HG03354 (cell line): ENCODE measurements around the gene RPL36AL.
"Not testable (repeated sequence)": the region's sequence is repeated elsewhere in the genome, so short reads cannot be mapped to it uniquely, and the experiment has no call there.

Source experiments
- ATAC-seq: cut with Tn5 transposase; IDR thresholded peaks from one replicate; pipeline ENCODE4 v1.9.1; 2021; ENCODE audit warnings: mild to moderate bottlenecking; ENCODE audit not compliant: unreplicated experiment, poor library complexity, severe bottlenecking

The RPL36AL gene

GRCh38 chr14:49621114-49621881, 872 bp upstream of the RPL36AL start:
- peak; percentile 27 for ATAC-seq

GRCh38 chr14:49619730-49620129, 696 bp downstream of the RPL36AL start:
- ATAC-seq, result no peak

DNA sequence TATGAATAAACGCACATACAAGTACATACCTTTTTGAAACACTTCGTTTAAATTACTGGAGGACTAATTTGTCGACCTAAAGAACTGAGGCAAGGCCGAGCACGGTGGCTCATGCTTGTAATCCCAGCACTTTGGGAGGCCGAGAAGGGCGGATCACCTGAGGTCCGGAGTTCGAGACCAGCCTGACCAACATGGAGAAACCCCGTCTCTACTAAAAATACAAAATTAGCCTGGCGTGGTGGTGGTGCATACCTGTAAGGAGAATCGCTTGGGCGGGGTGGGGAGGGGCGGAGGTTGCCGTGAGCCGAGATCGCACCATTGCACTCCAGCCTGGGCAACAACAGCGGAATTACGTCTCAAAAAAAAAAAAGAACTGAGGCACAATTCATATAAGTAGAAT, 1.2 kb downstream of the RPL36AL start:
- ATAC-seq, result not testable (repeated sequence)

GRCh38 chr14:49617852-49618519, 2.4 kb downstream of the RPL36AL start:
- no peak for ATAC-seq

GRCh38 chr14:49615776-49616175, 4.7 kb downstream of the RPL36AL start:
- no peak for ATAC-seq

GRCh38 chr14:49614196-49614595, 6.2 kb downstream of the RPL36AL start:
- ATAC-seq, result no peak

- no peak for ATAC-seq
Observed at GRCh38 chr14:49612671-49613070, 7.8 kb downstream of the RPL36AL start.

DNA sequence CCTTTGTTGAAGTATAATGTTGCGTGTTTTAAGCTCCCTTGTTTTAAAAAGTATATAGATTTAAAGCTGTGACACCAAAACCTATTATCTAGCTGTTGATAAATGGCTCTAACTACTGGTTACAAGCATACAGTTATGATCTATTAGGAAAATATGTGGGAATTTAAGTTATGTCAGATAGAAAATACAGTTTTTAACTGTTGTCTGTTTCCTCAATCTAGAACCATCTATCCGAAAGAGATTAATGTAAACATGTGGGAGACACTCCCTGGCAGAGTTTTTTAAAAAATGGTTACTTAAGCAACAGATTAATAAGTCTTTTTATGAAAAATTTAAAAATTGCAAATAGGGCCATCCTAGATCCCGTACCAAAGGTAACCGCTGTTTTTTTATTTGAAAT, 8.2 kb downstream of the RPL36AL start:
- no peak for ATAC-seq

DNA sequence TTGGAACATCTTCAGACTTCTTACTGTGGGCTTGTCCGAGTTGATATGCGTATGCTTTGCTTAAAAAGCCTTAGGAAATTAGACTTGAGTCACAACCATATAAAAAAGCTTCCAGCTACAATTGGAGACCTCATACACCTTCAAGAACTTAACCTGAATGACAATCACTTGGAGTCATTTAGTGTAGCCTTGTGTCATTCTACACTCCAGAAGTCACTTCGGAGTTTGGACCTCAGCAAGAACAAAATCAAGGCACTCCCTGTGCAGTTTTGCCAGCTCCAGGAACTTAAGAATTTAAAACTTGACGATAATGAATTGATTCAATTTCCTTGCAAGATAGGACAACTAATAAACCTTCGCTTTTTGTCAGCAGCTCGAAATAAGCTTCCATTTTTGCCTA, 12.8 kb downstream of the RPL36AL start:
- ATAC-seq, result no peak

- ATAC-seq, result peak; percentile 67
Observed at GRCh38 chr14:49598485-49599300, 21.7 kb downstream of the RPL36AL start, which contains the start of gene LRR1. Gene LRR1 (plus strand): TSS chr14:49598940. CDS start chr14:49599021, 81 bp downstream.

- peak; percentile 3 for ATAC-seq
Observed at GRCh38 chr14:49598189-49598484, 22.3 kb downstream of the RPL36AL start.

GRCh38 chr14:49594347-49595091, 25.9 kb downstream of the RPL36AL start:
- ATAC-seq, result no peak

DNA sequence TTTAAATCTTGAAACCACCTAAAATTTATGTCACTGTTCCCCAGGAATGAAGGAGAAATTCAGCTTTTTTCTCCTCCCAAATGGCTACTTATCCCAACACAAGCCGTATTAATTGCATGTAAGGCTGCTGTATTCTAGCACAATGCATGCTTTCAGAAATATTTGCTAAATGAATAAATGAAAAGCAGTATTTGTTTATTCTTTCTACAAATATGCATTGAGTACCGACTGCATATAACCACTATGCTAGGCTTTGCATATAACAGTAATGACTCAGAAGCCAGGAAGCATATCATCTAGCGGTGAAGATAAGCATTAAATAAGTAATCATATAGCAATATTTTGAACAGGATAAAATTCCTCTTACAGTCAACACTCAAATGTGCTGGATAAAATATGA, 27.4 kb downstream of the RPL36AL start:
- ATAC-seq, result no peak

- no peak for ATAC-seq
Observed at GRCh38 chr14:49589387-49589786, 31.0 kb downstream of the RPL36AL start.

DNA sequence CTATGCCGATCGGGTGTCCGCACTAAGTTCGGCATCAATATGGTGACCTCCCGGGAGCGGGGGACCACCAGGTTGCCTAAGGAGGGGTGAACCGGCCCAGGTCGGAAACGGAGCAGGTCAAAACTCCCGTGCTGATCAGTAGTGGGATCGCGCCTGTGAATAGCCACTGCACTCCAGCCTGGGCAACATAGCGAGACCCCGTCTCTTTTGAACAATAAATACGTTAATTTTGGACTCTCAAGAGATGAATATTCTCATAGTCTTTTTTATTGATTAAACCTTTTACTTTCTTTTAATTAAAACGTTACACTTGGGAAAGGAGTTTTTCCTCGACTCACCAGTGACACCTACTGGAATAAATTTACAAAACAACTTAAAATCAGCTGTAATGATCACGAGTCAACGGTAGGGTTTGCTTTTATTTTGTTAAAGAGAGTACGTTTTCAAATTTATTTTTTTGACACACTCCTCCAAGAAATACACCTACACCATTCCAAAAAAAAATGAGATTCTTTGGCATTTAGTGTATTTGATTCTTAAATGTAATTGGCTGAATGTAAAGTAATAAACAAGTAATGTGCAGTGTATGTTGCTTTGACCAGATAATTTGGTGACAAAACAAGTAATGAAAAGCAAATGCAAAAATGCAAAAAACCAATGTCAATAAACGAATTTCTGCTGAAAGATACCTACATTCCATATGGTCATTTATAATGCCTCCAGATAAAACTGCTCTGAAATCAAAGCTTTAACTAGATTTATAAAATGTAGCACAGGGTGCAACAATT, 33.6 kb downstream of the RPL36AL start:
- peak; percentile 38 for ATAC-seq

- ATAC-seq, result peak; percentile 91
Observed at GRCh38 chr14:49585803-49586672, 34.4 kb downstream of the RPL36AL start, which contains the start of gene RPS29. Gene RPS29 (minus strand): TSS chr14:49586380. CDS start chr14:49586346, 34 bp downstream.

DNA sequence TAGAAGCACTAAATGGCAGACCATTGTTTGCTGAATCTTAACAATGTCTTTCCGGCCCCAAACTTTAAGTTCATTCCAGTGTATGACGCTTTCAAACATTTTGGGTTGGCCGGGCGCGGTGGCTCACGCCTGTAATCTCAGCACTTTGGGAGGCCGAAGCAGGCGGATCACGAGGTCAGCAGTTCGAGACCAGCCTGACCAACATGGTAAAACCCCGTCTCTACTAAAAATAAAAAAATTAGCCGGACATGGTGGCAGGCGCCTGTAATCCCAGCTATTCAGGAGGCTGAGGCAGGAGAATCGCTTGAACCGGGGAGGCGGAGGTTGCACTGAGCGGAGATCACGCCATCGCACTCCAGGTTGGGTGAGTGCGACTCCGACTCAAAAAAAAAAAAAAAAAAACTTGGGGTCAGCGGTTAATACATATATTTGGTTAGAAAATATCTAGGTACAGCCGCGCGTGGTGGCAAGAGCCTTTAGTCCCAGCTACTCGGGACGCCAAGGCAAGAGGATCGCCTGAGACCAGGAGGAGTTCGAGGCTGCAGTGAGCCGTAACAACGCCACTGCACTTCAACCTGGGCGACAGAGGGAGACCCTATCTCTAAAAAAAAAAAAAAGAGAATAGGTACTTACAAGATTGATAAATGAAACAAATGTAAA, 35.3 kb downstream of the RPL36AL start:
- ATAC-seq, result not testable (repeated sequence)

DNA sequence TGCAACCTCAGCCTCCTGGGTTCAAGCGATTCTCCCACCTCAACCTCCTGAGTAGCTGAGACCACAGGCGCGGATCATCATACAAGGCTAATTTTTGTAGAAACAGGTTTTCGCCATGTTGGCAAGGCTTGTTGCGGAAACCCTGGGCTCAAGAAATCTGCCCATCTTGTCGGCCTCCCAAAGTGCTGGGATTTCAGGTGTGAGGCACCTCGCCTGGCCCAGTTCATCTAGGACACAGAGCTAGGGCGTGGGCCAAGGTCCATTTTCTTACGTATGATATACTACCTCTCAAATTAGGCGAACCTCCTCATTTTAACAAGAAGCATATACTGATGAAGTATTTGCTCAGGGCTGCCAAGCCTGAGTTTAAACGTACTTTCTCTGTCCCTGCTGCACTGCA, 36.4 kb downstream of the RPL36AL start:
- no peak for ATAC-seq
